Measurements from ENCODE around the gene POU3F3.

The POU3F3 gene

DNA sequence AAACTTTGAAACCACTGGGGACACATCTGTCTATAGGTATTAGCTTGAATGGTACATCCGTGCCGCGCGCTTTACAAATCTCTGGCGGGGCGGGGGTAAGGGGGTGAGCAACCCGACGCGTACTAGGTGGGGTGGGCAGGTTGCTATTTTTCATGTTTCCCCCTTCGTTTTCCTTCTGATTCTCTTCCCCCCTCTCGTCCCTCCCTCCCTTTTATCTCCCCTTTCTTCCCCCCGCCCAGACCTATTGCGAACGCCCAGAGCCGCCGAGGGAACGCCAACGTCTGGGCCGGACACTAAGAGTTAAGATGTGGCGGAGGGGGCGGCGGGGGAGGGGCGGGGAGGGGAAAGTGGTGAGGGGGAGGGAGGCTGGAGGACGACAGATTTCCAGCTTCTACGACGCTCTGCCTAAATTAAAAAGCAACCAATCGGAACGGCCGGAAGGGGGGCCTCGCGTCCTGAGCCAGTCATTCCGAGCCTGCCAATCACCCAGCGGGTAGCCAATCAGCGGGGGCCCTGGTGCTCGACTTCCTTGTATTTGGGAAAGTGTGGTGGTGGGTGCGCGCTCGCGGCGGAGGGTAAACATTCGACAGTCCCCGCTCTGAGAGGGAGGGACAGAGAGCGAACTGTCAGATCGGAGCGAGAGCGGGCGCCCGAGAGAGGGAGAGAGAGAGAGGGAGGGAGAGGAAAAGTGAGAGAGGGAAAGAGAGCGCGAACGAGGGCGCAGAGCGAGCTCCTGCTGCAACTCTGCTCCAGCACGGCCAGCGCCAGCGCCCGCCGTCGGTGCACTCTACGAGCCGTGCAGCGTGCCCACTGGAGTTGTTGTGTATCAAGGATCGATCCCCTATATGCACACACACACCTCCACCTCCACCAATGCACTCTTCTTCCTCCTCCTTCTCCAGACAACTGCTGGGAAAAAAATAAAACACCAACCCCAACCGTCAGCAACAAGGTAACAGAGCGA is at the start of gene POU3F3:
Gene POU3F3, plus strand, starts transcription at position 582 of the 964 bp plus-strand sequence. CDS start 1,396 bp downstream, outside the sequence.
- FAIRE-seq, result no peak

DNA sequence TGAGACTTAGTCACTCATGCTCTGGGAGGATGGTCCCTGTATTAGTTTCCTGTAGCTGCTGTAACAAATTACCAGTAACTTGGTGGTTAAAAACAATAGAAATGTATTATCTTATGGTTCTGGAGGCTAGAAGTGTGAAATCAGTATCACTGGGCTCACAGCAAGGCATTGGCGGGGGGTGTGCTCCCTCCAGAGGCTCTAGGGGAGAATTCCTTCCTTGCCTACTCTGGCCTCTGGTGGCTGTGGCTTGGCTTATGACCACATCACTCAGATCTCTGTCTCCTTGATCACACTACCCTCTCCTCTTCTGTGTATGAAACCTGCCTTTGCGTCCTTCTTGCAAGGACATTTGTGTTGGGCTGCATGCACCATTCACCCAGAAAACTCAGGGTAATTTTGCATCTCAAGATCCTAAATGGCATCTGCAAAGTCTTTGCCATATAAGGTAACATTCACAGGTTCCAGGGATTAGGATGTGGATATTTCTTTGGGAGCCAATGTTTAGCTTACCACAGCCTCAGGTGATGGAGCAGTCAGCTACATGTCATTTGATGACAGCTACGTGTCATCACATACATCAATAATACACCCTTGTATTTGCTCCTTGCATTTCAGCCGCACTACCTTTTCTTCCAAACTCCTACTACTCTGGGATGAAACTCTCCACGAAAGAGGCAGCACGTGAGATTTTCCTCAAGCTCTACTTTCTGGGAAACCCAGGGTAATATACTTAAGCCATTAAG is 49.6 kb upstream of the POU3F3 start:
- FAIRE-seq, result no peak

DNA sequence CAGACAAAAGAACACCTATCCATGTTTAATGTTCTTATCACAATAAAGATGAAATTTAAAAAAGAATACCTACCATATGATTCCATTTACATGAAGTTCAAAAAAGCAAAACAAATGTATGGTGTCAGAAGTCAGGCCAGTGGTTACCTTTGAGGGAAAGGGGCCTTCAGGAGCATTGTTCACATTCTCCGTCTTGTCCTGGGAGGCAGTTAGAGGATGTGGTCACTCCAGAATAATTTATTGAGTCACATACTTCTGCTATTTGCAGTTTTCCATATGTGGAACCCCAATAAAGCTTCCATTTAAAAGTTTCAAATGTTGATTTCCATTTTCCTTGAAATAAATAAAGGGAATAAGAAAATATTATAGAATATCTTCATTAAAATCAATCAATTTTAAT is 41.6 kb upstream of the POU3F3 start:
- FAIRE-seq, result no peak

DNA sequence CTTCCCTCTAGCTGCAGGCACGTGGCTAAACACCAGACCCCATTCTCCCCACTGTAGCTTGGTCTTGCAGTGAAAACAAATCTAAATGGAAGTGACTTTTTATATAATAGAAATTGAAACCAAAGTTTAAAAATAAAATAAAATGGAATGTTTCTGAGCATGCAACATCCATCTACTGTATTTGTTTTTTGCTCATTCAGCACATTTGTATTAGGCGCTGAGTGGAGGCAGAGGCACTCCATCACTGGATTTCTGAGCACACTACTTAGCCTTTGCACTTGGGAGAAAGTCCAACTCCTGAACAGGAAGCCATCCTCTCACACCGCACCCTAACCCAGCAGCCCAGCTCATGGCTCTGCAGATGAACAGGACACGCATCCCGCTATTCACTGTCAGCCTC is 37.8 kb upstream of the POU3F3 start:
- FAIRE-seq, result no peak

DNA sequence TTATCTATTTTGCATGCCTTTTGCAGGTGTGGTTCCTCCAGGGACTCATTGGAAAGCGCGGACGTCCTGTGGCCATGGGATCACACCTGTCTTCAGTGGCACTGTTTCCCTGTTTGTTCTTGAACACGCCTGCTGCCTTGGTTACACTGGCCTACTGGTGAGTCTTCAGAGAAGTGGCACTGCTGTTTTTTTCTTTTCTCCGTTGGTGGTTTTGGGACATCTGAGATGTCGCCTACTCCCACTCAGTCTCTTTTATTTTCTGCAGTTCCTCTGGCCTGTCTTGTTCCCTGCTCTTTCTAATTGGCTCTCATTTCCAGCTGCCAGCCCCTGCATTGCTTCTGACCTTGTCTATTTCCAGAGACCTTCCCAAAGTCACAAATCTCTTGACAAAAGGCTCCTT is 35.7 kb upstream of the POU3F3 start:
- no peak for FAIRE-seq

DNA sequence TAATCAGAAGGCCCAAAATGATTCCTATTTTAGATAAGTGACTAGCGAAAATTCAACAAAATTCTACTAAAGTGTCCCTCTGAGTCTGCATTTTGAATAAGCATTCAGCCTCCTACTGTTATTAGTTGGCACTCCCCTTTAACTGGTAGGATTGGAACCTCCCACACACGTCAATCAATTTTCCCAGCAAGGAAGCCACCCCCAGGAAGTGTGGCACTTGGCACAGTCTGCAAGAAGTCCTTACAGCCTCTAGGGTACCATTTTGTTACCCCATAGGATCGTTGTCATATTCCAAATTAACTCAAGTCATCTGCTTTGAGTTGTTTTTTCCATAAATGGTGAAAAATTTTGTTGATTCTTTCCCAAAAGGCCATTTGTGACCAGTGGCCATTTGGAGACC is 33.8 kb upstream of the POU3F3 start:
- FAIRE-seq, result no peak

DNA sequence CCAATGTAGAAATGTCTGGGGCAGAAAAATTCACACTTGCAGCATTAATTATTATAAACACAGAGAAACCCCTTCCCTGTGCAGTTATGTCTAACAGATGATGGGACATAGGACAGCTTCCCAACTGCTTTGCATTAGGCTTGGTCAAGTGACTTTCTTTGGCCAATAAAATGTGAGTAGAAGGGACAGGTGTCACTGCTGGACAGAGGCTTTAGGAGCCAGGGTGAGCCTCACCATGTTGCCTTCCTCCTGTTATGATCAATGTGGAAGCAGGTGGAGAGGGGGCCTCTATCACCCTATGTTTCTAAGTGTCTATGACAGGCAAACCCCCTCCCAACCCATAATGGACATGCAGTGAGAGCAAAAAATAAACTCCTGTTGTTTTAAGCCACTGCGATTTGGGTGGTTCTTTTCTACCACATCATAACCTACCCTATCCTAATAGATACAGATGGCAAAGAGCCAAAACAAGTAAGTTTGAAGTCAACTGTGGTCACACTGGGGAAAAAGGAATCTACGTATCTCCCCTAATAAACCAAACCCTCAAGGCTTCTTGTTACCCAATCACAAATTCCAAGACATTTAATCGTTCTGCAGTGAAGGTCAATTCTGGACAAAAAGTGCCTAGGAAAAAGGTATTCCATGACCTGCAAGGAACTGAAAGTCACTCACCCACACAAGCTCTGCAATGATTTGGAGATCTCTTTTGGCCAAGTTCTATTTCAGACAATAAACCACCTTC is 28.6 kb upstream of the POU3F3 start:
- no peak for FAIRE-seq

DNA sequence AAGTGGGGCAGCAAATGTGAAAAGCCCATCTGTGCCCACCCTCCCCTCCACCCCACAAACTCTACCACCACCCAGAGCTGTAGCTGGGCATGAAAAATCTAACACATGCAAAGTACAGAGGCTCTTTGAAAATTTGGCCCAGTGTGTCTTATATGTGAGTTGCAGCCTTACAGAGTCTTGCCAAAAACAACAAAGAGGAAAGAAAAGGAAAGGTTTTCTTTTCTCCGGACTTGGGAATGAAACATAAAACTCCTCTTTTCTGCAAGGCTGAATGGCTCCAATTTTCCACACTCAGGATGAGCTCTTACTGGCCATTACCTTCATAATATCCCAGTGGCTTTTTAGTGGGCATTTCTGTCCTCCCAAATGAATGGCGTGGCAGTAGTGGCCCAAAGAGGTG is 27.9 kb upstream of the POU3F3 start:
- no peak for FAIRE-seq

DNA sequence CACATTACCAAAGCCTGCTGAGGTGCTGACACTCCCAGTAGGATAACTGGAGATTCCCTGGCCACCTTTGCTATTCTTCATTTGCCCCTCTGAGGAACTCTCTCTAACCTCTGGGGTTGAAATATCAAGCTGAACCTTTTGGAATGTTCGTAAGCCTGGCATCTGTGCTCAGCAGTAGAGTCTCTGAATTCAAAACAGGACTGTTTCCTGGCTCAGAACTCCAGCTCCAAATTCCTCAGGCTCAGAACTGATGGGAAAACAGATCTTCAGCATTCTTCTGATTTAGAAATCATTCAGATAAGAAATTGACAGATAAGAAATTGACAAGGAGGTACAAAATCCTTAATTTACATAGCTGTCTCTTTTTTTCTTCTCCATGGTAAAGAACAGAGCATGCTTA is 22.2 kb upstream of the POU3F3 start:
- FAIRE-seq, result no peak

DNA sequence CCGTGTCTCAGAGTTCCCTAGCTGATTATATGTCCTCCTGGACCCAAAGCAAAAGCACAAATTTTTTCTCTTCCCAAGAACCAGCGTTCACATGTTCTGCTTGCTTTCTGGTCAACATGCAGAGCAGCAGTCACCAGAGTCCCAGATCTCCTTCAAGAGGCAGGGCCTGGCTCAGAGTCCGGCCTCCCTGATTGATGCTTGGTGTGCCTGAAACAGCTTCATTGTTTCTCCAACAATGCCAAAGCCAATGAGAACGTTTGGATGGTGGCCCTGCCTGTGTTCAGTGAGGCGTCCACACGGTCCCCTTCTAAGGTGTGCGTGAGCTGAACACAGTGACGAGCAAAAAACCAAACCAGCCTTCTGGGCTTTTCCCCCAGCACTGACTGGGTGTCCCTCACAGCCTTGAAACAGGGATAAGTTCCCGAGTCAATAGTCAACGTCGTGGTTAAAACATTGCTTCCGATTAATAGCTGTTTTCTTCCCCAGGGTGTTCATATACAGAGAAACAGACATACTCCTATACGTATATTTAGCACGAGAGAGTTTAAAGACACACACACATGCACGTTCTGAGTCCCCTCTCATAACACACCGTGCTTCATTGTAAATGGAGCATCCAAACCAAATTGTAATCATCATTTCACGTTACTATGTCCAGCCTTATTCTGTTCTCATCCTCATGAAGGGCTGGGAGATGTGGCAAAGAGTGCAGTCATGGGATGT is 19.3 kb upstream of the POU3F3 start:
- no peak for FAIRE-seq

DNA sequence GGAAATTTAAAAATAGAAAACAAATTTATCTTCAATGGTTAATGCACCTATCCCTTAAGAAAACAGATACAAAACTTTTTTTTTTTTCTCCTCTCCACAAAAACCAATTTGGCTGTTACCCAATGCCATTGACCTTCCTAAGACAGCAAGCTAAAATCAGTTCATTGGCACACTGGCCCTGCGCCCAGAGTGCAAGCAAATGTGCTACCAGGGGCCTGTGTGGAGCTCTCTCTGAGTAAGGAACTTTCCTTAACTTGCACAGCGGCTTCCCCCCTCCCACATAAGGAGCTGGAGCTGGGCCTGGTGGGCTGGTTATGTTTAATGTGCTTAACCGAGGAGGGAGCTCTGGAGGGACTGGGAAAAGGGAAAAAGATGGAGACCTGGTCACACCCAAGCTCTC is 17.6 kb upstream of the POU3F3 start:
- FAIRE-seq, result no peak

DNA sequence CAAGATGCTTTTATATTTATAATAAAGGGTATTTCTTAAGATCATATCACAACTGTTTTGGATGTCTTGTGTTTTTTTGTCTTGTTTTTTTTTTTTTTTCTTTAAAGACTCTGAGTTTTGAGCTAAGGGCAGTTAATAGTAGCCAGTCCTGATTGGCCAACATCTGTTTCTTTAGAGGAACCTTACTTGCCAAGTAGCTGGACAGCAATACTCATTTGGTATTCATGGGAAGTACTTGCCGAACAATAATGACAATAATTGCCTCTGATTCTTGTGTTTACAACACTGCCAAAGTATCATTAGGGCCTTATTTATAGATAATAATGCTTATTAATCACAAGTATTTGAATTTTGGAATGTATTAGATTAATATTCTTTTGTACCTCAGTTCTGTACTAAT is 17.1 kb upstream of the POU3F3 start:
- FAIRE-seq, result no peak

DNA sequence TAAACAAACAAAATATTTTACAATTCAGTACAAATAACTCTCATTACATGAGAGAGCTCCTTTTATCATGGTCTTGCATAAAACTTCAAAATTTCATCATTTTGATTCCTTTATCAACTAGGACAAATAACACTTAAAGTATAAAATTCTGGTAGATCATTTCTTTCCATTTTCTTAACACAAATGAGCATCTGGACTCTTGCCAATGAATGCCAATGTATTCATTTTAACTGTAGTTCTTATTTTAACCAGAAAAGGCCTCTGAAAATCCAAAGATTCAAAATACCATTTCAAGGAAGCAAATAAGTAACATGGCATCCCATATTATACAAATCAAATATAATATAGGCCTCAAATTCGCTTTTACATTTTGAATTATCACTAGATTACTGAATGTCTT is 13.8 kb upstream of the POU3F3 start:
- peak; percentile 30 for FAIRE-seq

DNA sequence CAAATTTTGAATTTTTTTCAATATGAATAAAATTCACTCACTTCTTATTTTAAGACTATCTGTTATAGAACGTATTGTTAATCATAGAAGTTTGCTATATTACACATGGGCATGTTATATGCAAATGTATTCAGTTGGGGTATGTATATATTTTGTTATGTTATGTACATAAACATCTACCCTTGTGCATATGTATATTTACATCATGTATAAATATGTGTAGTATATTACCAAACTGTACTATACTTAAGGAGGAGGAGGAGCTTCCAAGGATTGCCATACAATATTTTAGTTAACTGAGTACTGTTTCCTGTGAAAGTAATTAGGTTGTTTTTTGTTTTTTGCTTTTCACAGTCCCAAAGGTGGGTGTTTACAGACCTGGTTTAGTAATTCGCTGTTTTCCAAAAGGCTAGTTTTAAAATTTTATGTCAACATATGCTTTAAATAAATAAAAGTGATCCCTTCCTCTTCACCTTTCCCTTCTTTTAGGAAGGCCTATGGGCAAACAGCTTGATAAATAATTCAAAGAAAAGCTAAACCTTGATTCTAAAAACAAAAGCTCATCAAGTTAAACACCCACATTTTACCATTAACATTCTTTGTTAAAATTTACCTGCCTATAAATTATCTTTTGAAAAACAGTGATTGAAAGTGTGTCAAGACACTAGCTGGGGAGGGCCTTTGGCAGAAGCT is 12.9 kb upstream of the POU3F3 start:
- FAIRE-seq, result no peak

DNA sequence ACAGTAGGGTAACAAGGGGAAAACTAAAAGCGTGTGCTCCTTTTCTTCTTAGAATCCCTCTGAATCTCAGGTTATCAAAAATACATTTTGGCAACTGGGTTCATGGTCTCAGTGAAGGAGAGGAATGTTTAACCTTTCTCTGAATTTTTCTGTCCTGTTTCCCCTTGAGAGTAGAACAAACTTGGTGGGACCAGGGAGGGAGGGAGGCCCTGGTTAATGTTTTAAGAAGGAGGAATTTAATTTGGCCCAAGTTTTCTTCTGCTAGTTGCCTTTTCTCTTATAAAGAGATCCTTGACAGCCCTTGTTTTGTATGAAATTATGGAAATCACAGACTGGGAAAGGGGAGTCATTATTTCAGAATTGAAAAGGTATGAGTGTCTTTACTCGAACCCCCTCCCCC is 12.2 kb upstream of the POU3F3 start:
- FAIRE-seq, result no peak

DNA sequence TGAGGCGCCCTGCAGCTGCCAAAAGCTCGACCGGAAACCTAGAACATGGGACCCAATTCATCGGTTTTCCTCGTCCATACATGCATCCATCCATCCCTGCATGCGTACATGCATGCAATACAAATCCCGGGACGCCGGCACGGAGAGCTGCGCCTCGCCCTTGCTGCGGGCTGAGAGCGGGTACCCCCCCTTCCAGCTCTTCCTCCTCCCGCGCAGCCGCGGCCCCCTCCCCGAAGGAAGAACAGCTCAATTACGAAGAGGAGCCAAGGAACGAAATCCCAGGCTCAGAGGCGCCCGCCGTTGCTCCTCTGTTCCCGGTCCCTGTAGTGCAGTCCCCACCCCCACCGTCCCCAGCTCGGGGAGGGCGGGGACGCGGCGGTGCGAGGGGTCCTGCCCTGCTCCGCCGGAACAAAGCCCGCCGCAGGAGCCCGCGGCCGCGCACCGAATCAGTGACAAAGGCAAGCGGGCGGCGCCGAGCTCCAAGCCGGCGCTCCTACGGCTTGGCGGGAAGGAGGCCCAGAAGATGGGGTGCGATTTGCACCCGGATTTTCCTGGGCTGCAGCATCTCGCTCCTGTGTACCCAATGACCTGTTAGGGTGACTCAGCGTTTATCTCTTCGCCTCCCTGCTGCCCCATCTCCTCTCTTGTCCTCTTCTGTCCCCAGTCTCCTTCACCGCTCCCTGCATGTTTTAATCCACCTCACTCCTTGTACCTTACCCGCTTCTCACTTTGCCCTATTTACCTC is 8.9 kb upstream of the POU3F3 start:
- no peak for FAIRE-seq

DNA sequence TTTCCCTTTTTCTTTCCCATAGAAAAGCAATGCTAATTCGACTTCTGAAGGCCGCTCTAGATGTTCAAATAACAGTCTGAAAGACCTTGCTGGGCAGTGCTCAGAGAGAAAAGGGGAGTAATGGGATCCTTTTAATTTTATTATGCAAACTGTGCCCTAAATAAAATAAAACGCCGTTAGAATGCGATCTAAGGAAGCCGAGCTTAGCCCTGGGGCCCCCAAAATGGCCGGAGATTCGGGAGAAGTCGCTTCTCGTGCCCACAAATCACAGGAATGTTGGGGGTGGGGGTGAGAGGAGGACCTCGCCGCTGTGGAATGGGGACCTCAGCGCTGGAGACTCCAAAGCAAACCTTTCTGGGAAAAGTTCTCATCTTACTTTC is 8.4 kb upstream of the POU3F3 start:
- FAIRE-seq, result no peak

DNA sequence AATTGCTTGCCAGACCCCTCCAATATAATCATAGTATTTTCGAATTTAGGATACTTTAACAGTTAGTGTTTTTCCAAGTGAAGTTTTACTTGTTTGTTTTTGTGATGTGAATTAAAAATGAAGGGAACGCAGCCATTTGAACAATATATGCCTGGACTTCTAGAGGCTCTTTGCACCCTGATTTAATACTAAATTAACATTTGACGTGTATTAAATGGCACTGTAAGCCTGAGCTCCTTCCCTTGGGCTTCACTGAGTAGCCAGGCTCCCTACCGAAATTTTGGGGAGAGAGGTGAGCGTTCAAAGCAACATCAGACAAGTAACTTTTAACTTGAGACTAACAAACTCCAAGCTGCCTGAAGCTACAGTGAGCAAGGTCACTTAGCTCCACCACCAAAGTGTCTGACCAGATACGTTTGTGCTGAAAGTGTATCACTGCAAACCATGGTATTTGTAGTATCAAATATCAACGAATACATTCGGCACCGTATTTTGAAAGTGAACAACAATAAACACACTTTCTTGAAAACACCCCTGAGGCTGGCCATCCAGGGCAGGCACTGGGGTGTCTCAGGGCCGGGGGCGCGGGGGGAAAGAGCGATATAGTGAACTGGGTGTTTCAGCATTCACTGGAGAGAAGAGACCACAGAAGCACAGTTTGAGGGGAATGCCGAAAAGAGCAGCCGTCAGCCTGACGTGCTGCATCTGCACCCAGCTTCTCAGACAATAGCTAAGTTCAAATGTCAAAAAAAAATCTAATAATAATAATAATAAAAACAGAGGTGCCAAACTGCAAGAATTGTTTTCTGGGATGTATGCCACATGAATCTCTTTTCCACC is 7.7 kb upstream of the POU3F3 start:
- FAIRE-seq, result no peak

DNA sequence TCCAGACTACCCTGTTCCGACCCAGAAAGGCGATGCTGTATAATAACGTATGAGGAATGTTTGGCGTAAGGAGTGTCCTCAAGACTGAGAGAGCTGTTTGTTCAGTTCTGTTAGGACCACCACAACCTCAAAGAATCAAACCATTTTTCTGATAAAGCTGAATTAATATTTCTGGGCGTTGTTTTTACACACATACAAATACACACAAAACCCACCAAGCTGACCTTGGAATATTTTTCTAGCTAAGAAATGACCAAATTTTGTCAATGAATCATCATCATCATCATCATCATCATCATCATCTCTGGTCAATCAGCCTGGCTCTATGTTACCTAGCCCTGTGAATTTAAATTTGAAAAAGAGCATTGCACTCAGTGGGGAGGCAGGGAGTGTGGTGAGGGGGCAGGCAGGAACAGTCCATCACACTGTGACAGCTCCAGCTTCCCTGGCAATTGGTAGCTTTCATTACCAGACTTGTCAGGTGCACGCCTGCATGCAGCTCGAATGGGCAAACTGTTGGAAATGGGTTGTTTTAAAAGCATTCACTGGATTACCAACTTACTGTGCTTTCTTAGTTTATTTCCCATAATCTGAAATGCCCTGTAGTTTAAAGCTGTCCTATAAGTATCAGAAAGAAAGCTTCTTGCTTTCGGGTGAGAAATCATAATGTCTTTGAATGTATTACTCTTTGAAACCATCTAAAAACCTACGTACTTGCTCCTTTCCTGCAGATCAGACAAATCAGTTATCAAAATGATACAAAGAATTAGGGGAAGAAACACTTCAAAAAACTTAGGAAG is 6.9 kb upstream of the POU3F3 start:
- FAIRE-seq, result no peak

Data from islet of Langerhans (tissue), 1 donor.